ENCODE results near the gene CR1. TPM values are rescaled to one million over a fixed set of nuclear protein-coding genes. Genes with fewer than 3 reads are reported as not detected.
"Not testable (repeated sequence)": the region's sequence is repeated elsewhere in the genome, so short reads cannot be mapped to it uniquely, and the experiment has no call there.

CR1 gene
- polyA plus RNA-seq, 3 donors = 0.44 to 5.0 (median 3.6) TPM

- WGBS, 3 donors = no CpG with 5 or more reads among the region's 5 CpGs
- not testable (repeated sequence) for H3K27ac ChIP-seq (ENCODE audit: low read depth, low read length)
Measured at GRCh38 chr1:207571926-207572325, 76.0 kb downstream of the CR1 start.

GRCh38 chr1:207573074-207573473, 77.1 kb downstream of the CR1 start:
- not testable (repeated sequence) for H3K27ac ChIP-seq (ENCODE audit: low read depth, low read length)
- WGBS, 3 donors = 55 to 88% (median 62%) methylated on average over 4 to 5 of the region's 5 CpGs

- H3K27ac ChIP-seq (ENCODE audit: low read depth, low read length) = not testable (repeated sequence)
- WGBS, 3 donors = 89% methylated on average over 4 of the region's 4 CpGs
Measured at GRCh38 chr1:207575381-207575780, 79.4 kb downstream of the CR1 start.

- H3K27ac ChIP-seq (ENCODE audit: low read depth, low read length) = no peak overlapping the region
- WGBS, 3 donors = 62 to 68% (median 63%) methylated on average over 5 of the region's 5 CpGs
Measured at GRCh38 chr1:207578796-207579435, 83.0 kb downstream of the CR1 start.

- WGBS, 3 donors = 11 to 17% (median 11%) methylated on average over 4 of the region's 4 CpGs
- H3K27ac ChIP-seq (ENCODE audit: low read depth, low read length) = no peak overlapping the region
Measured at GRCh38 chr1:207579436-207579799, 83.5 kb downstream of the CR1 start.

- no peak overlapping the region for H3K27ac ChIP-seq (ENCODE audit: low read depth, low read length)
- WGBS, 3 donors = 61 to 74% (median 64%) methylated on average over 8 of the region's 8 CpGs
Measured at GRCh38 chr1:207581496-207582153, 85.7 kb downstream of the CR1 start.

- not testable (repeated sequence) for H3K27ac ChIP-seq (ENCODE audit: low read depth, low read length)
- WGBS, 3 donors = 82 to 96% (median 96%) methylated on average over 4 of the region's 4 CpGs
Measured at GRCh38 chr1:207589506-207589905, 93.5 kb downstream of the CR1 start.

- WGBS, 3 donors = 78 to 86% (median 81%) methylated on average over 5 of the region's 5 CpGs
Measured at GRCh38 chr1:207591205-207591604, 95.2 kb downstream of the CR1 start.

GRCh38 chr1:207594095-207594494, 98.1 kb downstream of the CR1 start:
- H3K27ac ChIP-seq (ENCODE audit: low read depth, low read length) = not testable (repeated sequence)
- 86 to 93% (median 91%) methylated on average over 4 of the region's 4 CpGs for WGBS, 3 donors

More at GRCh38 chr1:207591205-207591604, 95.2 kb downstream of the CR1 start:
- not testable (repeated sequence) for H3K27ac ChIP-seq (ENCODE audit: low read depth, low read length)

- 62 to 74% (median 74%) methylated on average over 6 of the region's 6 CpGs for WGBS, 3 donors
- no peak overlapping the region for H3K27ac ChIP-seq (ENCODE audit: low read depth, low read length)
Measured at GRCh38 chr1:207603777-207604176, 107.8 kb downstream of the CR1 start.

GRCh38 chr1:207605444-207606361, 109.7 kb downstream of the CR1 start:
- H3K27ac ChIP-seq (ENCODE audit: low read depth, low read length) = no peak overlapping the region
- 91 to 94% (median 93%) methylated on average over 7 of the region's 7 CpGs for WGBS, 3 donors

GRCh38 chr1:207606362-207606755, 110.4 kb downstream of the CR1 start:
- WGBS, 3 donors = 86 to 94% (median 92%) methylated on average over 2 of the region's 2 CpGs
- H3K27ac ChIP-seq (ENCODE audit: low read depth, low read length) = no peak overlapping the region

- WGBS, 3 donors = 75 to 95% (median 84%) methylated on average over 11 of the region's 11 CpGs
- no peak overlapping the region for H3K27ac ChIP-seq (ENCODE audit: low read depth, low read length)
Measured at GRCh38 chr1:207612762-207613161, 116.8 kb downstream of the CR1 start.

GRCh38 chr1:207619871-207620542, 124.0 kb downstream of the CR1 start:
- no peak overlapping the region for H3K27ac ChIP-seq (ENCODE audit: low read depth, low read length)
- 50 to 52% (median 52%) methylated on average over 7 of the region's 7 CpGs for WGBS, 3 donors

- no peak overlapping the region for H3K27ac ChIP-seq (ENCODE audit: low read depth, low read length)
- WGBS, 3 donors = 87 to 94% (median 94%) methylated on average over 2 of the region's 2 CpGs
Measured at GRCh38 chr1:207620543-207620893, 124.6 kb downstream of the CR1 start.

- H3K27ac ChIP-seq (ENCODE audit: low read depth, low read length) = not testable (repeated sequence)
- 79 to 81% (median 81%) methylated on average over 1 of the region's 1 CpG for WGBS, 3 donors
Measured at GRCh38 chr1:207625504-207626071, 129.6 kb downstream of the CR1 start.

GRCh38 chr1:207626972-207627337, 131.0 kb downstream of the CR1 start:
- 85 to 100% (median 93%) methylated on average over 1 of the region's 1 CpG for WGBS, 3 donors
- no peak overlapping the region for H3K27ac ChIP-seq (ENCODE audit: low read depth, low read length)

- WGBS, 3 donors = 95 to 99% (median 98%) methylated on average over 2 of the region's 2 CpGs
- no peak overlapping the region for H3K27ac ChIP-seq (ENCODE audit: low read depth, low read length)
Measured at GRCh38 chr1:207627496-207627895, 131.5 kb downstream of the CR1 start.

Data from adipose tissue (tissue), 3 donors.